WTC11 (cell line): ENCODE data around the gene GAB1. TPM values are rescaled to one million over a fixed set of nuclear protein-coding genes. Genes with fewer than 3 reads are reported as not detected.

ENCODE experiments used
- ATAC-seq: fragments of 200-7000 bp; cut with Tn5 transposase; 2 replicates; pipeline ENCODE4 v1.10.0; 2021; ENCODE audit warnings: mild to moderate bottlenecking, moderate library complexity
- CTCF ChIA-PET: fragments of 300-600 bp; sonication (Branson Sonifier 250); formaldehyde crosslinking; loops from one replicate; lab custom pipeline; 2021; ENCODE audit warnings: antibody characterized with exemption; lab: Charles Lee
- POLR2A ChIA-PET: fragments of 350-600 bp; sonication (Branson Sonifier 250); formaldehyde crosslinking; loops from one replicate; lab custom pipeline; 2021; ENCODE audit warnings: antibody characterized with exemption; lab: Charles Lee
- DNase-seq: peaks from one replicate; pipeline ENCODE4 v3.0.0; 2021; ENCODE audit warnings: low spot score
- H3K27ac Mint-ChIP-seq: 2 replicates; pipeline ENCODE4 v1.8.0; 2021; ENCODE audit warnings: mixed read lengths
- H3K27me3 Mint-ChIP-seq: 2 replicates; pipeline ENCODE4 v1.8.0; 2021; ENCODE audit warnings: low read depth, mild to moderate bottlenecking, moderate library complexity, mixed read lengths
- H3K36me3 Mint-ChIP-seq: 2 replicates; pipeline ENCODE4 v1.8.0; 2021; ENCODE audit warnings: mixed read lengths
- H3K4me1 Mint-ChIP-seq: 2 replicates; pipeline ENCODE4 v1.8.0; 2022; ENCODE audit warnings: mixed read lengths
- H3K4me3 Mint-ChIP-seq: 2 replicates; pipeline ENCODE4 v1.8.0; 2021; ENCODE audit warnings: mild to moderate bottlenecking, moderate library complexity, mixed read lengths
- H3K9me3 Mint-ChIP-seq: 2 replicates; pipeline ENCODE4 v1.8.0; 2021; ENCODE audit warnings: mixed read lengths
- ATF2 ChIP-seq: sonication (generic); formaldehyde crosslinking; IDR thresholded peaks from 2 replicates; pipeline ENCODE4 v1.8.1; 2022; ENCODE audit warnings: low read depth, missing genetic modification reagents, borderline replicate concordance
- ATF3 ChIP-seq: sonication (generic); formaldehyde crosslinking; conservative IDR thresholded peaks from 2 replicates; pipeline ENCODE4 v1.8.1; 2022; ENCODE audit warnings: mild to moderate bottlenecking, missing genetic modification reagents
- CREB1 ChIP-seq: sonication (generic); formaldehyde crosslinking; IDR thresholded peaks from 2 replicates; pipeline ENCODE4 v1.8.0; 2023; ENCODE audit warnings: mild to moderate bottlenecking, missing genetic modification reagents
- GTF2I ChIP-seq: fragments of 250-450 bp; sonication (Bioruptor Pico); conservative IDR thresholded peaks from 2 replicates; pipeline ENCODE4 v1.4.0; 2021; ENCODE audit warnings: mild to moderate bottlenecking
- KAT7 ChIP-seq: sonication (generic); formaldehyde crosslinking; IDR thresholded peaks from 2 replicates; pipeline ENCODE4 v1.8.1; 2023; ENCODE audit warnings: missing genetic modification reagents, mild to moderate bottlenecking, borderline replicate concordance
- PRRX2 ChIP-seq: fragments of 250-450 bp; sonication (Bioruptor Pico); IDR thresholded peaks from 2 replicates; pipeline ENCODE4 v1.8.0; 2021; ENCODE audit warnings: mild to moderate bottlenecking
- SMAD4 ChIP-seq: sonication (generic); formaldehyde crosslinking; IDR thresholded peaks from 2 replicates; pipeline ENCODE4 v1.8.0; 2022; ENCODE audit warnings: mild to moderate bottlenecking, missing genetic modification reagents
- ZBTB21 ChIP-seq: sonication (generic); formaldehyde crosslinking; IDR thresholded peaks from 2 replicates; pipeline ENCODE4 v1.8.1; 2023; ENCODE audit warnings: mild to moderate bottlenecking, missing genetic modification reagents, borderline replicate concordance
- ZNF416 ChIP-seq: fragments of 250-450 bp; sonication (Bioruptor Pico); IDR thresholded peaks from 2 replicates; pipeline ENCODE4 v1.9.0; 2021; ENCODE audit warnings: mild to moderate bottlenecking, inconsistent platforms
- total RNA-seq: library from RNA; stranded (reverse); gene quantifications from 3 replicates; pipeline ENCODE4 v1.2.3, GENCODE V29; 2021
- TF ChIP-seq, protein P1 (sequence below): sonication (generic); formaldehyde crosslinking; IDR thresholded peaks from 2 replicates; pipeline ENCODE4 v1.8.0; 2022; ENCODE audit warnings: mild to moderate bottlenecking, missing genetic modification reagents
- TF ChIP-seq, protein P2 (sequence below): sonication (generic); formaldehyde crosslinking; IDR thresholded peaks from 2 replicates; pipeline ENCODE4 v1.8.0; 2023; ENCODE audit warnings: missing genetic modification reagents, mild to moderate bottlenecking, borderline replicate concordance
- TF ChIP-seq, protein P3 (sequence below): fragments of 250-450 bp; sonication (Bioruptor Pico); IDR thresholded peaks from 2 replicates; pipeline ENCODE4 v1.9.0; 2021; ENCODE audit warnings: mild to moderate bottlenecking, borderline replicate concordance
- TF ChIP-seq, protein P4 (sequence below): sonication (generic); formaldehyde crosslinking; IDR thresholded peaks from 2 replicates; pipeline ENCODE4 v1.8.0; 2023; ENCODE audit warnings: missing genetic modification reagents
- TF ChIP-seq, protein P5 (sequence below): sonication (generic); formaldehyde crosslinking; IDR thresholded peaks from 2 replicates; pipeline ENCODE4 v1.8.0; 2022; ENCODE audit warnings: mild to moderate bottlenecking, missing genetic modification reagents
- TF ChIP-seq, protein P6 (sequence below): sonication (generic); formaldehyde crosslinking; IDR thresholded peaks from 2 replicates; pipeline ENCODE4 v1.8.1; 2023; ENCODE audit warnings: mild to moderate bottlenecking, moderate library complexity, missing genetic modification reagents

The GAB1 gene
- total RNA-seq, 1 experiment from 2014 or later, result 17.4 TPM

DNA sequence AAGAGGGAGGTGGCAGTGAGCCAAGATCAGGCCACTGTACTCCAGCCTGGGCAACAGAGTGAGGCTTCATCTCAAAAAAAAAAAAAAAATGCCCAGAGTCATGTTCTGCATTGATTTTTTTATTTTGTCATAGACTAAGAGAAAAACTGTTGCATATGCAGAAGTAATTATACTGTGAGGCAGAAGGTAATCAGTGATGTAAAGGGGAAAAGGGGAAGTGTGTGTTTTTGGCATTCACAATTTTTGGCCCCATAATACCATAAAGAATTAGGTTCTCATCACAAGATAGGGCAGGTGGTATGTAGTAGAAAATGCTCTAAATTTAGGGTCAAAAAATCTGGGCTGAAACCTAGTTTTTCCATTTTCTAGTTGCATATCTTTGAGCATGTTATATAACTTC is 47.3 kb upstream of the GAB1 start (continued):
- no peak for TF ChIP-seq ATF2
- TF ChIP-seq, protein P1, sequence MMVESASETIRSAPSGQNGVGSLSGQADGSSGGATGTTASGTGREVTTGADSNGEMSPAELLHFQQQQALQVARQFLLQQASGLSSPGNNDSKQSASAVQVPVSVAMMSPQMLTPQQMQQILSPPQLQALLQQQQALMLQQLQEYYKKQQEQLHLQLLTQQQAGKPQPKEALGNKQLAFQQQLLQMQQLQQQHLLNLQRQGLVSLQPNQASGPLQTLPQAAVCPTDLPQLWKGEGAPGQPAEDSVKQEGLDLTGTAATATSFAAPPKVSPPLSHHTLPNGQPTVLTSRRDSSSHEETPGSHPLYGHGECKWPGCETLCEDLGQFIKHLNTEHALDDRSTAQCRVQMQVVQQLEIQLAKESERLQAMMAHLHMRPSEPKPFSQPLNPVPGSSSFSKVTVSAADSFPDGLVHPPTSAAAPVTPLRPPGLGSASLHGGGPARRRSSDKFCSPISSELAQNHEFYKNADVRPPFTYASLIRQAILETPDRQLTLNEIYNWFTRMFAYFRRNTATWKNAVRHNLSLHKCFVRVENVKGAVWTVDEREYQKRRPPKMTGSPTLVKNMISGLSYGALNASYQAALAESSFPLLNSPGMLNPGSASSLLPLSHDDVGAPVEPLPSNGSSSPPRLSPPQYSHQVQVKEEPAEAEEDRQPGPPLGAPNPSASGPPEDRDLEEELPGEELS, result no peak
- TF ChIP-seq, protein P2, sequence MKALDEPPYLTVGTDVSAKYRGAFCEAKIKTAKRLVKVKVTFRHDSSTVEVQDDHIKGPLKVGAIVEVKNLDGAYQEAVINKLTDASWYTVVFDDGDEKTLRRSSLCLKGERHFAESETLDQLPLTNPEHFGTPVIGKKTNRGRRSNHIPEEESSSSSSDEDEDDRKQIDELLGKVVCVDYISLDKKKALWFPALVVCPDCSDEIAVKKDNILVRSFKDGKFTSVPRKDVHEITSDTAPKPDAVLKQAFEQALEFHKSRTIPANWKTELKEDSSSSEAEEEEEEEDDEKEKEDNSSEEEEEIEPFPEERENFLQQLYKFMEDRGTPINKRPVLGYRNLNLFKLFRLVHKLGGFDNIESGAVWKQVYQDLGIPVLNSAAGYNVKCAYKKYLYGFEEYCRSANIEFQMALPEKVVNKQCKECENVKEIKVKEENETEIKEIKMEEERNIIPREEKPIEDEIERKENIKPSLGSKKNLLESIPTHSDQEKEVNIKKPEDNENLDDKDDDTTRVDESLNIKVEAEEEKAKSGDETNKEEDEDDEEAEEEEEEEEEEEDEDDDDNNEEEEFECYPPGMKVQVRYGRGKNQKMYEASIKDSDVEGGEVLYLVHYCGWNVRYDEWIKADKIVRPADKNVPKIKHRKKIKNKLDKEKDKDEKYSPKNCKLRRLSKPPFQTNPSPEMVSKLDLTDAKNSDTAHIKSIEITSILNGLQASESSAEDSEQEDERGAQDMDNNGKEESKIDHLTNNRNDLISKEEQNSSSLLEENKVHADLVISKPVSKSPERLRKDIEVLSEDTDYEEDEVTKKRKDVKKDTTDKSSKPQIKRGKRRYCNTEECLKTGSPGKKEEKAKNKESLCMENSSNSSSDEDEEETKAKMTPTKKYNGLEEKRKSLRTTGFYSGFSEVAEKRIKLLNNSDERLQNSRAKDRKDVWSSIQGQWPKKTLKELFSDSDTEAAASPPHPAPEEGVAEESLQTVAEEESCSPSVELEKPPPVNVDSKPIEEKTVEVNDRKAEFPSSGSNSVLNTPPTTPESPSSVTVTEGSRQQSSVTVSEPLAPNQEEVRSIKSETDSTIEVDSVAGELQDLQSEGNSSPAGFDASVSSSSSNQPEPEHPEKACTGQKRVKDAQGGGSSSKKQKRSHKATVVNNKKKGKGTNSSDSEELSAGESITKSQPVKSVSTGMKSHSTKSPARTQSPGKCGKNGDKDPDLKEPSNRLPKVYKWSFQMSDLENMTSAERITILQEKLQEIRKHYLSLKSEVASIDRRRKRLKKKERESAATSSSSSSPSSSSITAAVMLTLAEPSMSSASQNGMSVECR (CRISPR knock-in tag), result no peak
- TF ChIP-seq SMAD4 (CRISPR knock-in tag), result no peak
- TF ChIP-seq, protein P3, sequence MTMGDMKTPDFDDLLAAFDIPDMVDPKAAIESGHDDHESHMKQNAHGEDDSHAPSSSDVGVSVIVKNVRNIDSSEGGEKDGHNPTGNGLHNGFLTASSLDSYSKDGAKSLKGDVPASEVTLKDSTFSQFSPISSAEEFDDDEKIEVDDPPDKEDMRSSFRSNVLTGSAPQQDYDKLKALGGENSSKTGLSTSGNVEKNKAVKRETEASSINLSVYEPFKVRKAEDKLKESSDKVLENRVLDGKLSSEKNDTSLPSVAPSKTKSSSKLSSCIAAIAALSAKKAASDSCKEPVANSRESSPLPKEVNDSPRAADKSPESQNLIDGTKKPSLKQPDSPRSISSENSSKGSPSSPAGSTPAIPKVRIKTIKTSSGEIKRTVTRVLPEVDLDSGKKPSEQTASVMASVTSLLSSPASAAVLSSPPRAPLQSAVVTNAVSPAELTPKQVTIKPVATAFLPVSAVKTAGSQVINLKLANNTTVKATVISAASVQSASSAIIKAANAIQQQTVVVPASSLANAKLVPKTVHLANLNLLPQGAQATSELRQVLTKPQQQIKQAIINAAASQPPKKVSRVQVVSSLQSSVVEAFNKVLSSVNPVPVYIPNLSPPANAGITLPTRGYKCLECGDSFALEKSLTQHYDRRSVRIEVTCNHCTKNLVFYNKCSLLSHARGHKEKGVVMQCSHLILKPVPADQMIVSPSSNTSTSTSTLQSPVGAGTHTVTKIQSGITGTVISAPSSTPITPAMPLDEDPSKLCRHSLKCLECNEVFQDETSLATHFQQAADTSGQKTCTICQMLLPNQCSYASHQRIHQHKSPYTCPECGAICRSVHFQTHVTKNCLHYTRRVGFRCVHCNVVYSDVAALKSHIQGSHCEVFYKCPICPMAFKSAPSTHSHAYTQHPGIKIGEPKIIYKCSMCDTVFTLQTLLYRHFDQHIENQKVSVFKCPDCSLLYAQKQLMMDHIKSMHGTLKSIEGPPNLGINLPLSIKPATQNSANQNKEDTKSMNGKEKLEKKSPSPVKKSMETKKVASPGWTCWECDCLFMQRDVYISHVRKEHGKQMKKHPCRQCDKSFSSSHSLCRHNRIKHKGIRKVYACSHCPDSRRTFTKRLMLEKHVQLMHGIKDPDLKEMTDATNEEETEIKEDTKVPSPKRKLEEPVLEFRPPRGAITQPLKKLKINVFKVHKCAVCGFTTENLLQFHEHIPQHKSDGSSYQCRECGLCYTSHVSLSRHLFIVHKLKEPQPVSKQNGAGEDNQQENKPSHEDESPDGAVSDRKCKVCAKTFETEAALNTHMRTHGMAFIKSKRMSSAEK, result no peak
- no peak for TF ChIP-seq ZNF416 (CRISPR knock-in tag)
- no peak for TF ChIP-seq ZBTB21 (CRISPR knock-in tag)
- TF ChIP-seq, protein P4, sequence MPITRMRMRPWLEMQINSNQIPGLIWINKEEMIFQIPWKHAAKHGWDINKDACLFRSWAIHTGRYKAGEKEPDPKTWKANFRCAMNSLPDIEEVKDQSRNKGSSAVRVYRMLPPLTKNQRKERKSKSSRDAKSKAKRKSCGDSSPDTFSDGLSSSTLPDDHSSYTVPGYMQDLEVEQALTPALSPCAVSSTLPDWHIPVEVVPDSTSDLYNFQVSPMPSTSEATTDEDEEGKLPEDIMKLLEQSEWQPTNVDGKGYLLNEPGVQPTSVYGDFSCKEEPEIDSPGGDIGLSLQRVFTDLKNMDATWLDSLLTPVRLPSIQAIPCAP (CRISPR knock-in tag), result no peak
- no peak for TF ChIP-seq KAT7
- no peak for TF ChIP-seq CREB1 (CRISPR knock-in tag)
- TF ChIP-seq, protein P5, sequence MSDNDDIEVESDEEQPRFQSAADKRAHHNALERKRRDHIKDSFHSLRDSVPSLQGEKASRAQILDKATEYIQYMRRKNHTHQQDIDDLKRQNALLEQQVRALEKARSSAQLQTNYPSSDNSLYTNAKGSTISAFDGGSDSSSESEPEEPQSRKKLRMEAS, result no peak
- TF ChIP-seq, all 79 proteins: peak for 0

GRCh38 chr4:143291314-143291713 is 45.4 kb upstream of the GAB1 start:
- H3K4me3 Mint-ChIP-seq, result no peak overlapping the region
- H3K36me3 Mint-ChIP-seq, result no peaks in the 10 kb centered on the region
- ATAC-seq, result no peak
- CTCF ChIA-PET, result no interaction called here
- no peak for DNase-seq
- no peaks in the 10 kb centered on the region for H3K9me3 Mint-ChIP-seq
- POLR2A ChIA-PET, result no interaction called here
- H3K4me1 Mint-ChIP-seq, result peaks cover 14% of the 10 kb centered on the region
- H3K27ac Mint-ChIP-seq, result no peak overlapping the region
- H3K27me3 Mint-ChIP-seq, result no peaks in the 10 kb centered on the region
- TF ChIP-seq ATF3 (CRISPR knock-in tag) (no peak), GTF2I (no peak), PRRX2 (CRISPR knock-in tag) (no peak)
- TF ChIP-seq, protein P6, sequence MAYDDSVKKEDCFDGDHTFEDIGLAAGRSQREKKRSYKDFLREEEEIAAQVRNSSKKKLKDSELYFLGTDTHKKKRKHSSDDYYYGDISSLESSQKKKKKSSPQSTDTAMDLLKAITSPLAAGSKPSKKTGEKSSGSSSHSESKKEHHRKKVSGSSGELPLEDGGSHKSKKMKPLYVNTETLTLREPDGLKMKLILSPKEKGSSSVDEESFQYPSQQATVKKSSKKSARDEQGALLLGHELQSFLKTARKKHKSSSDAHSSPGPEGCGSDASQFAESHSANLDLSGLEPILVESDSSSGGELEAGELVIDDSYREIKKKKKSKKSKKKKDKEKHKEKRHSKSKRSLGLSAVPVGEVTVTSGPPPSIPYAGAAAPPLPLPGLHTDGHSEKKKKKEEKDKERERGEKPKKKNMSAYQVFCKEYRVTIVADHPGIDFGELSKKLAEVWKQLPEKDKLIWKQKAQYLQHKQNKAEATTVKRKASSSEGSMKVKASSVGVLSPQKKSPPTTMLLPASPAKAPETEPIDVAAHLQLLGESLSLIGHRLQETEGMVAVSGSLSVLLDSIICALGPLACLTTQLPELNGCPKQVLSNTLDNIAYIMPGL, result no peak
